Measurements from ENCODE around the gene ZIC4. TPM values are rescaled to one million over a fixed set of nuclear protein-coding genes. Genes with fewer than 3 reads are reported as not detected.

The ZIC4 gene
- total and polyA plus RNA-seq, 2 experiments from 2014 or later, result not detected

GRCh38 chr3:147359177-147360050 lies 46.9 kb downstream of the ZIC4 start:
- peaks cover 69% of the 10 kb centered on the region for H3K4me1 ChIP-seq (ENCODE audit: insufficient read depth)
- peak overlapping the region; percentile 51 for H3K4me3 ChIP-seq
- peak overlapping the region; percentile 36 for H3K4me3 Mint-ChIP-seq
- H3K9me3 Mint-ChIP-seq, result no peaks in the 10 kb centered on the region; the same call in 2 of the 3 replicates
- H3K36me3 ChIP-seq (ENCODE audit: insufficient read depth), result no peaks in the 10 kb centered on the region
- TF ChIP-seq CREB1 (CRISPR knock-in tag; IDR thresholded peaks at IDR 0.05; ENCODE audit: low read depth), result no peak
- no peak for TF ChIP-seq ZNF114 (CRISPR knock-in tag; IDR thresholded peaks at IDR 0.05)
- no peak for TF ChIP-seq ETS1 (IDR thresholded peaks at IDR 0.05)
- no peak for TF ChIP-seq ZNF331 (CRISPR knock-in tag; IDR thresholded peaks at IDR 0.05; ENCODE audit: low read depth)
- TF ChIP-seq EZH2 (IDR thresholded peaks at IDR 0.05; ENCODE audit: low read depth, unreplicated experiment), result peak; percentile 87
- TF ChIP-seq EZH2phosphoT487 (IDR thresholded peaks at IDR 0.05; ENCODE audit: unreplicated experiment), result peak; percentile 70
- TF ChIP-seq REST (IDR thresholded peaks at IDR 0.05; ENCODE audit: unreplicated experiment), result no peak
- H3K27ac ChIP-seq (ENCODE audit: low read depth), result no peak overlapping the region
- peaks cover 85% of the 10 kb centered on the region for H3K27me3 Mint-ChIP-seq (ENCODE audit: insufficient read depth, low read depth, poor library complexity)
- no peaks in the 10 kb centered on the region for H3K79me2 ChIP-seq (replicated peaks; ENCODE audit: insufficient read depth)
- no peak overlapping the region for H2AFZ ChIP-seq
- peaks cover 100% of the 10 kb centered on the region for H3K27me3 ChIP-seq (ENCODE audit: insufficient read depth)
- peaks cover 62% of the 10 kb centered on the region for H3K4me1 Mint-ChIP-seq
- H3K9me2 ChIP-seq (ENCODE audit: insufficient read depth), result no peaks in the 10 kb centered on the region
- peak overlapping the region; percentile 77 for H3K4me2 ChIP-seq
- no peaks in the 10 kb centered on the region for H3K36me3 Mint-ChIP-seq (ENCODE audit: low read depth)
- no peak overlapping the region for H3K27ac Mint-ChIP-seq
- peak; percentile 26 for ATAC-seq
- H4K20me1 ChIP-seq (replicated peaks; ENCODE audit: insufficient read depth), result no peaks in the 10 kb centered on the region
- peak; percentile 64 for DNase-seq (ENCODE audit: low spot score)
- H3F3A ChIP-seq (replicated peaks; ENCODE audit: low read depth), result peaks cover 26% of the 10 kb centered on the region; the same call in 1 of the 2 replicates

Measured in GM23338 (cell line).